MCF 10A (cell line): ENCODE data around the gene UPK3B. TPM values are rescaled to one million over a fixed set of nuclear protein-coding genes. Genes with fewer than 3 reads are reported as not detected.
"Not testable (repeated sequence)": the region's sequence is repeated elsewhere in the genome, so short reads cannot be mapped to it uniquely, and the experiment has no call there.

ENCODE experiments used
- BruUV-seq: library from RNA; stranded (reverse); fragments of 400-500 nt; replicated peaks from 2 replicates; lab custom pipeline; 2021; lab: Mats Ljungman, UMichigan
- CTCF ChIA-PET: fragments of 300-600 bp; sonication (Branson Sonifier 250); formaldehyde crosslinking; extraction: SDS; loops from one replicate; lab custom pipeline; 2021; ENCODE audit warnings: antibody characterized with exemption, inconsistent platforms; lab: Yijun Ruan, JAX
- POLR2A ChIA-PET: fragments of 300-600, 350-650 bp; sonication (Branson Sonifier 250); formaldehyde crosslinking; extraction: SDS; loops from one replicate; lab custom pipeline; 2020; ENCODE audit warnings: antibody characterized with exemption, inconsistent platforms; lab: Yijun Ruan, JAX
- DNase-seq: peaks from one replicate; pipeline ENCODE4 v3.0.0-alpha.2; 2018; ENCODE audit not compliant: unreplicated experiment
- H3K27ac Mint-ChIP-seq: one replicate; pipeline ENCODE4 v1.8.0; 2022; ENCODE audit warnings: mild to moderate bottlenecking, low read depth, mixed read lengths; ENCODE audit not compliant: unreplicated experiment
- H3K27me3 Mint-ChIP-seq: one replicate; pipeline ENCODE4 v1.8.0; 2022; ENCODE audit warnings: mixed read lengths; ENCODE audit not compliant: insufficient read depth, unreplicated experiment
- H3K36me3 Mint-ChIP-seq: one replicate; pipeline ENCODE4 v1.8.0; 2022; ENCODE audit warnings: mild to moderate bottlenecking, moderate library complexity, mixed read lengths; ENCODE audit not compliant: insufficient read depth, unreplicated experiment
- H3K4me1 Mint-ChIP-seq: one replicate; pipeline ENCODE4 v1.8.0; 2022; ENCODE audit warnings: mixed read lengths; ENCODE audit not compliant: insufficient read depth, unreplicated experiment
- H3K4me3 Mint-ChIP-seq: one replicate; pipeline ENCODE4 v1.8.0; 2022; ENCODE audit warnings: mild to moderate bottlenecking, moderate library complexity, mixed read lengths; ENCODE audit not compliant: unreplicated experiment
- H3K9me3 Mint-ChIP-seq: one replicate; pipeline ENCODE4 v1.8.0; 2022; ENCODE audit warnings: mixed read lengths; ENCODE audit not compliant: unreplicated experiment
- intact Hi-C: fragments of 100-400 bp; cut with micrococcal nuclease; formaldehyde crosslinking; loops from 2 replicates; pipeline ENCODE4 v1.14.1; 2022
- total RNA-seq: library from RNA; stranded (reverse); gene quantifications from 2 replicates; pipeline ENCODE4 v1.2.3, GENCODE V29; 2022

The UPK3B gene
- total RNA-seq, 1 experiment from 2014 or later = 1.1 TPM

GRCh38 chr7:76559685-76560084 lies 49.3 kb downstream of the UPK3B start:
- POLR2A ChIA-PET, H3K9me3 Mint-ChIP-seq, CTCF ChIA-PET, intact Hi-C loops, H3K27me3 Mint-ChIP-seq, BruUV-seq, DNase-seq, H3K4me3 Mint-ChIP-seq, H3K27ac Mint-ChIP-seq: not testable (repeated sequence)
- peaks cover 22% of the 10 kb centered on the region for H3K4me1 Mint-ChIP-seq
- peaks cover 32% of the 10 kb centered on the region for H3K36me3 Mint-ChIP-seq

GRCh38 chr7:76560157-76560556 lies 49.8 kb downstream of the UPK3B start:
- CTCF ChIA-PET, H3K4me3 Mint-ChIP-seq, intact Hi-C loops, H3K27me3 Mint-ChIP-seq, H3K27ac Mint-ChIP-seq, POLR2A ChIA-PET, DNase-seq, BruUV-seq, H3K9me3 Mint-ChIP-seq: not testable (repeated sequence)
- peaks cover 22% of the 10 kb centered on the region for H3K4me1 Mint-ChIP-seq
- H3K36me3 Mint-ChIP-seq = peaks cover 28% of the 10 kb centered on the region

- H3K9me3 Mint-ChIP-seq, BruUV-seq, DNase-seq, CTCF ChIA-PET, intact Hi-C loops, H3K27me3 Mint-ChIP-seq, POLR2A ChIA-PET, H3K27ac Mint-ChIP-seq, H3K4me3 Mint-ChIP-seq: not testable (repeated sequence)
- peaks cover 25% of the 10 kb centered on the region for H3K36me3 Mint-ChIP-seq
- peaks cover 24% of the 10 kb centered on the region for H3K4me1 Mint-ChIP-seq
Measured at GRCh38 chr7:76561342-76561741, 51.0 kb downstream of the UPK3B start.

GRCh38 chr7:76565001-76565400 lies 54.6 kb downstream of the UPK3B start:
- BruUV-seq, POLR2A ChIA-PET, intact Hi-C loops: not testable (repeated sequence)

More at GRCh38 chr7:76565001-76565400, 54.6 kb downstream of the UPK3B start:
- H3K27ac Mint-ChIP-seq, CTCF ChIA-PET, H3K4me3 Mint-ChIP-seq, DNase-seq, H3K9me3 Mint-ChIP-seq, H3K27me3 Mint-ChIP-seq: not testable (repeated sequence)
- peaks cover 19% of the 10 kb centered on the region for H3K4me1 Mint-ChIP-seq
- H3K36me3 Mint-ChIP-seq = peaks cover 16% of the 10 kb centered on the region

Other genes with a start within 250 kb of the UPK3B start
- gene HSPB1, start 207.9 kb upstream of the UPK3B start, total RNA-seq = 158 and 198 TPM in 2 replicates
- gene YWHAG, start 151.6 kb upstream of the UPK3B start, total RNA-seq = 177 and 178 TPM in 2 replicates
- 0.42 and 0.58 TPM in 2 replicates for gene SSC4D, start 100.9 kb upstream of the UPK3B start, total RNA-seq
- 5.6 TPM in 2 replicates for gene ZP3, start 85.6 kb upstream of the UPK3B start, total RNA-seq
- 29.9 and 35.2 TPM in 2 replicates for gene DTX2, start 48.8 kb upstream of the UPK3B start, total RNA-seq
- 0.29 TPM in 1 of 2 replicates, not detected in the other for gene SPDYE16, start 32.7 kb downstream of the UPK3B start, total RNA-seq
- 8.9 and 10.6 TPM in 2 replicates for gene POMZP3, start 116.7 kb downstream of the UPK3B start, total RNA-seq